ENCODE results near the gene FEN1. TPM values are rescaled to one million over a fixed set of nuclear protein-coding genes. Genes with fewer than 3 reads are reported as not detected.

FEN1 gene
- total RNA-seq, 4 donors from 2014 or later, result 4.5 to 11.0 (median 4.6) TPM

GRCh38 chr11:61817471-61818202 lies 24.9 kb downstream of the FEN1 start:
- Histone ChIP-seq H3K9me3 (no peaks in the 10 kb centered on the region), H3K27me3 (no peaks in the 10 kb centered on the region), H3K4me3 (peak overlapping the region; percentile 79 to 87 (median 82)), H3K36me3 (peaks cover 0 to 5% (median 0%) of the 10 kb centered on the region in 3 donors), H3K27ac (peak overlapping the region; percentile 96 to 99 (median 98)), H3K4me1 (peaks cover 0 to 15% (median 0%) of the 10 kb centered on the region in 4 donors)
- no peak for DNase-seq (ENCODE audit: low spot score in 2 of 2)
- TF ChIP-seq POLR2A (IDR thresholded peaks at IDR 0.05) (no peak), EP300 (IDR thresholded peaks at IDR 0.05) (no peak)
- TF ChIP-seq, protein P1, sequence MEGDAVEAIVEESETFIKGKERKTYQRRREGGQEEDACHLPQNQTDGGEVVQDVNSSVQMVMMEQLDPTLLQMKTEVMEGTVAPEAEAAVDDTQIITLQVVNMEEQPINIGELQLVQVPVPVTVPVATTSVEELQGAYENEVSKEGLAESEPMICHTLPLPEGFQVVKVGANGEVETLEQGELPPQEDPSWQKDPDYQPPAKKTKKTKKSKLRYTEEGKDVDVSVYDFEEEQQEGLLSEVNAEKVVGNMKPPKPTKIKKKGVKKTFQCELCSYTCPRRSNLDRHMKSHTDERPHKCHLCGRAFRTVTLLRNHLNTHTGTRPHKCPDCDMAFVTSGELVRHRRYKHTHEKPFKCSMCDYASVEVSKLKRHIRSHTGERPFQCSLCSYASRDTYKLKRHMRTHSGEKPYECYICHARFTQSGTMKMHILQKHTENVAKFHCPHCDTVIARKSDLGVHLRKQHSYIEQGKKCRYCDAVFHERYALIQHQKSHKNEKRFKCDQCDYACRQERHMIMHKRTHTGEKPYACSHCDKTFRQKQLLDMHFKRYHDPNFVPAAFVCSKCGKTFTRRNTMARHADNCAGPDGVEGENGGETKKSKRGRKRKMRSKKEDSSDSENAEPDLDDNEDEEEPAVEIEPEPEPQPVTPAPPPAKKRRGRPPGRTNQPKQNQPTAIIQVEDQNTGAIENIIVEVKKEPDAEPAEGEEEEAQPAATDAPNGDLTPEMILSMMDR (IDR thresholded peaks at IDR 0.05), result no peak
- 49 to 59% methylated on average over 6 of the region's 6 CpGs for WGBS, 2 donors

GRCh38 chr11:61820174-61820573 lies 27.5 kb downstream of the FEN1 start:
- DNase-seq (ENCODE audit: low spot score in 2 of 2), result no peak
- TF ChIP-seq EP300 (IDR thresholded peaks at IDR 0.05) (no peak), POLR2A (IDR thresholded peaks at IDR 0.05) (no peak)
- TF ChIP-seq, protein P1 (IDR thresholded peaks at IDR 0.05), result no peak
- H3K36me3 ChIP-seq, result no peaks in the 10 kb centered on the region
- no peaks in the 10 kb centered on the region for H3K9me3 ChIP-seq
- H3K27ac ChIP-seq, result no peak overlapping the region
- H3K27me3 ChIP-seq, result no peaks in the 10 kb centered on the region
- H3K4me1 ChIP-seq, result peaks cover 0 to 9% (median 0%) of the 10 kb centered on the region in 4 donors
- H3K4me3 ChIP-seq, result no peak overlapping the region
- WGBS, 2 donors, result 84 to 94% methylated on average over 2 of the region's 2 CpGs

DNA sequence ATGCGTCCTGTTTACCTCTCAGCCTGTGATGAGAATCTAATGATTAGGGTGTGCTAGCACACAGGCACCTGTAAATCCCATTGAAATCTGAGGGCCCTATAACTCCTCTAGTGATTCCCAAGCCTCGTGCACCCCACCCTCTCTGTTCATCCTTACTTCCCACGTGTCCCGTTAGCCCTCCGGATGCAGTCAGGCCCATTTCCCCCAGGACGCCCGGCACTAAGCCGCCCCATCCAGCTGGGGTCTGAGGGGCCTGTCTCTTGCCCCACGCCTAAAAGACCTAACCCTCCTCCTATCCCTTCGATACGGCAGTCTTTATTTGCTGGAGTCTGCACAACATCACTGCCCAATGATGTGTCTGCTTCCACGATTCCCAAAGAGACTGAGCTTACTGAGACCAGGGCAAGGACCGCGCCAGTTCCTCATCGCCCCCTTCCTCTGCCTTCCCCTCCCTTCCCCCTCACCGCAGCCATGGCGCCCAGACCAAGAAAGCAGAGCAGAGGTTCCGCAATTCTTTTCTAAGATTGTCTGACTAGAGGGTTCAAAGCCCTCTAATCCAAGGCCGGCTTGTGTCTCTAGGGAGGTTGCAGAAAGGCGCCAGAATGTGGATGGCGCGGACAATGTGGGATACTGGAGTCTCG lies 34.3 kb downstream of the FEN1 start:
- H3K27me3 ChIP-seq, result no peaks in the 10 kb centered on the region
- peaks cover 0 to 54% (median 26%) of the 10 kb centered on the region in 4 donors for H3K4me1 ChIP-seq
- DNase-seq (ENCODE audit: low spot score in 2 of 2), result peak in 1 of 2 donors; percentile 31
- H3K9me3 ChIP-seq, result no peaks in the 10 kb centered on the region
- WGBS, 2 donors, result 18 to 22% methylated on average over 19 to 23 of the region's 23 CpGs
- peak overlapping the region; percentile 37 to 72 (median 61) for H3K4me3 ChIP-seq
- TF ChIP-seq, protein P1 (IDR thresholded peaks at IDR 0.05), result no peak
- TF ChIP-seq EP300 (IDR thresholded peaks at IDR 0.05) (no peak), POLR2A (IDR thresholded peaks at IDR 0.05) (no peak)
- H3K36me3 ChIP-seq, result no peaks in the 10 kb centered on the region
- H3K27ac ChIP-seq, result peak overlapping the region; percentile 46 to 90 (median 82)

DNA sequence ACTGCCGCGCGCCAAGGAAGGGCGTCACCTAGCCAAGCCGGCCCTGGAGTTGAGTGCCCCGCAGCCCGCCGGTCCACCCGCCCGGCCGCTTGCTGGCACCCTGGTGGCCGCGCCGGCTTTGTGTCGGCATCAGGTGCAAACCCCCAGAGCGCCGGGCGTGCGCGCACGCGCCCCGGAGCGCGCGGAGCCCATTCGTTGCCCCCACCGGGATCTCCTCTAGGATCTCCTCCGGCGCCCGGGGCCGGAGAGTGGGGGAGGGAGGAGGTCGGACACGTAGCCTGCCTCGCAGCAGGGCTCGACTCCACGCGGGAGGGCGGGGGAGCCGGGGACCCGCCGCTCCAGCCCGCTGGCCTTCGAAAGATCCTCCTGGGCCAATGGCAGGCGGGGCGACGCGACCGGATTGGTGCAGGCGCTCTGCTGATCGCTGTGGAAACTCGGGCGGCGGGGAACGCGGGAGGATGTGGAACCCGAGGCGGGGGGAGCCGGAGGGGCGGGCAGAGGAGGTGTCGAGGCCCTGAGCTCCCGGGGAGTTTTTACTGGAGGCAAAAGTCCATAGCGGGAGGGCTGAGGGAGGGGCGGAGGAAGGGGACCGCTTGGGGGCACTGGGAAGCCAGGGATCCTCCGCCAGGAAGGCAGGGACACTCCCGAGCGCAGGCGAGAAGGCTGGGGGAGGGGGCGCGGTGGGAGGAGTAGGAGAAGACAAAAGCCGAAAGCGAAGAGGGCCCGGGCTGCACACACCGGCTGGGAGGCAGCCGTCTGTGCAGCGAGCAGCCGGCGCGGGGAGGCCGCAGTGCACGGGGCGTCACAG lies 35.1 kb downstream of the FEN1 start, which contains the start of gene FADS2:
Gene FADS2 (plus strand): TSS at position 730 of the 808 bp plus-strand sequence. CDS start 91 bp downstream, outside the sequence.
- TF ChIP-seq POLR2A (IDR thresholded peaks at IDR 0.05) (peak in 1 of 2 donors; percentile 49), EP300 (IDR thresholded peaks at IDR 0.05) (peak in 1 of 2 donors; percentile 72)
- TF ChIP-seq, protein P1 (IDR thresholded peaks at IDR 0.05), result peak in 2 of 5 experiments; percentile 30 to 33
- 1% methylated on average over 62 to 67 of the region's 83 CpGs for WGBS, 2 donors
- Histone ChIP-seq H3K36me3 (no peaks in the 10 kb centered on the region), H3K9me3 (no peaks in the 10 kb centered on the region), H3K4me1 (peaks cover 0 to 61% (median 26%) of the 10 kb centered on the region in 4 donors), H3K27me3 (no peaks in the 10 kb centered on the region), H3K27ac (peak within 1 kb of the TSS; percentile 46 to 90 (median 82)), H3K4me3 (peak within 1 kb of the TSS; percentile 37 to 72 (median 61))
- DNase-seq (ENCODE audit: low spot score in 2 of 2), result peak; percentile 78 to 83
